GM18907 (cell line): Measurements from ENCODE around the gene CTCF.

Experiments
- ATAC-seq: cut with Tn5 transposase; IDR thresholded peaks from one replicate; pipeline ENCODE4 v1.9.1; 2021; ENCODE audit warnings: mild to moderate bottlenecking, moderate library complexity; ENCODE audit not compliant: unreplicated experiment

CTCF gene

GRCh38 chr16:67676516-67676915, 114.2 kb downstream of the CTCF start:
- no peak for ATAC-seq

DNA sequence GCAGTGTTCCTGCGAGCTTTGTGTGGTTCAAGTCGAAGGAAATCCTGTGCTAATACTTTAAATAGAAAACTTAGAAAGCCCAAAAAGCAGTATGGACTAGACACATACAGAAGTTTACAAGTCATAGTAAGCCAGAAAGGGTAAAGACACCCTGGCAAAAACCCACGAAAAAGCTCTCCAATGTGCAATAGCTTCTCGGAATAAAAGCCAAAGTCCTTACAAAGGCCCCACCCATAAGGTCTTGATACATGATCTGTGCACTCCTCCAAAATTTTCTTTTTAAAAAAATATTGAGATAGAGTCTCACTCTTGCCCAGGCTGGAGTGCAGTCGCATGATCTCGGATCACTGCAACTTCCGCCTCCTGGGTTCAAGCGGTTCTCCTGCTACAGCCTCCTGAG, 114.6 kb downstream of the CTCF start:
- no peak for ATAC-seq

DNA sequence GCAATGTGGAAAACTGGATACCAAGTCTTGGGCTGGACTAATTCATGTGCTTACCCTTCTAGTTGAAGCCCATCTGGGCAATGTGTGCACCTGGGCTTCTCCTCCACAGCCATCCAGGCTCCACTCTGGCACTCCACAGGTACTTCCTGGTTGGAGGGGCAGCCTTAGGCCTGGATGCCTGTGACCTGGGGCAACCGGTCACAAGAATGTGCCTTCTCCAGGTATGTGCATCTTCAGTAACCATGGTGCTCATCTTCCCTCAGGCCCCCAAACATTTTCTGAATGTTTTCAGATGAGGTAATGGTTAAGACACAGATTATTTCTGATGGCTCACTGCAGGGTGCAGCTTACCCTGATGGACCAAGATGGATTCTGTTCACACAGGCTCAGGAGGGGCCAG, 115.4 kb downstream of the CTCF start:
- no peak for ATAC-seq

GRCh38 chr16:67678354-67679023, 116.2 kb downstream of the CTCF start:
- ATAC-seq, result no peak

DNA sequence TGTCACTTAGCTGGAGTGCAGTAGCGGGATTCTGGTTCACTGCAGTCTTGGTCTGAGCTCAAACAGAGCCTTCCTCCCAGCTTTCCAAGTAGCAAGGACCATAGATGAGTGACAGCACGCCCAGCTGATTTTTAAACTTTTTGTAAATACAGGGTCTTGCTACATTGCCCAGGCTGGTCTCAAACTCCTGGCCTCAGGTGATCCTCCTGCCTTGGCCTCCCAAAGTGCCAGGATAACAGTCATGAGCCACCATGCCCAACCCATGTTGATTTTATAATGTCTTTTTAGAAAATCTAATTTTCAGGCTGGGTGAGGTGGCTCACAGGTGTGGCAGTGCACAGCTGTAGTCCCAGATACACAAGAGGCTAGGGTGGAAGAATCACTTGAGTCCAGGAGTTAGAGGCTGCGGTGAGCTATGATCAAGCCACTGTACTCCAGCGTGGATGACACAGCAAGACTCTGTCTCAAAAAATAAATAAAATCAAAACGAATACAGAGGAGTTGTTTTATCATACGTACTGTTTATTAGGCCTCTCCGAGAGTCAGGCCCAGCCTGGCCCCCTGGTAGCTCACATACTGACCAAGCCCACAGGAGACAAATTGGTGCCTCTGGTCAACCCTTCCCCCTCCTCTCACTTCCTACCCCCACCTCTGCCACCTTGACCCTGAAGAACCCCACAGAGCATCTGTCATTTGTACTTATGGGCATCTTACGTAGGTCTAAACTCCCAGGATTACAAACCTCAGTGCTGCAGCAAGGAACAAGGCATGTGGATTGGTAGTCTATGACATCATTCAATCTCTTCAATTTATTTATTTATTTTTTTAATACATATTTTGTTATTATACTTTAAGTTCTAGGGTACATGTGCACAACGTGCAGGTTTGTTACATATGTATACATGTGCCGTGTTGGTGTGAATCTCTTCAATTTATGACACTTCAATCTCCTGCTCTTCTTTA, 117.9 kb downstream of the CTCF start:
- no peak for ATAC-seq

- ATAC-seq, result no peak
Observed at GRCh38 chr16:67683767-67684166, 121.4 kb downstream of the CTCF start.

DNA sequence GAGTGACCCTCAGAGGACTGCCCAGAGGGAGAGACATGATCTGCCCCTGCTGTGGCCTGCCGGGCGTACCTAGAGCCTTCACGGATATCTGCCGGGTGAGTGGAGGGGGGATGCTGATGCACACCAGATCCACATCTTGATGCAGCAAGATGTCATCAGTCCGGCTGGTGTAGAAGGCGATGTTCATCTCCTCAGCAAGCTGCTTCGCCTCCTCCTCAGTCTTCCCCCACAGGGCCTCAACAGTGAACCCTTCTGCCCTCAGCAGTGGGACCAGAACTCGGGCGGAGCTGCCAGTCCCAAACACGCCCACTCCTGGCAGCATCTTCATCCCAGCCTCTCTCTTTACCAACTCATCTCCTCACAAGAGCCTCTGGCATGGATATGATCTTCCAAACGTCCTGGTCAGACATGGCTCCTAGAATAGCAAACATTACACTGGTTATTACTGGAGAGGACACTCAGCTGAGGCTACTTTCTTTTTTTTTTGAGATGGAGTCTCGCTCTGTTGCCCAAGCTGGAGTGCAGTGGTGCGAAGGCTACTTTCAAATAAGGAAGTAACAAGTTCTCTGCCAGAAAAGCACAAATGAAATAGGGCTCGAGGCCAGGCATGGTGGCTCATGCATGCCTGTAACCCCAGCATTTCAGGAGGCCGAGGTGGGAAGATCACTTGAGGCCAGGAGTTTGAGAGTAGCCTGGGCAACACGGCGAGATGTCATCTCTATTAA, 123.2 kb downstream of the CTCF start:
- ATAC-seq, result no peak
